ENCODE measurements around the gene TTC32.
"Not testable (repeated sequence)": the region's sequence is repeated elsewhere in the genome, so short reads cannot be mapped to it uniquely, and the experiment has no call there.

The TTC32 gene

DNA sequence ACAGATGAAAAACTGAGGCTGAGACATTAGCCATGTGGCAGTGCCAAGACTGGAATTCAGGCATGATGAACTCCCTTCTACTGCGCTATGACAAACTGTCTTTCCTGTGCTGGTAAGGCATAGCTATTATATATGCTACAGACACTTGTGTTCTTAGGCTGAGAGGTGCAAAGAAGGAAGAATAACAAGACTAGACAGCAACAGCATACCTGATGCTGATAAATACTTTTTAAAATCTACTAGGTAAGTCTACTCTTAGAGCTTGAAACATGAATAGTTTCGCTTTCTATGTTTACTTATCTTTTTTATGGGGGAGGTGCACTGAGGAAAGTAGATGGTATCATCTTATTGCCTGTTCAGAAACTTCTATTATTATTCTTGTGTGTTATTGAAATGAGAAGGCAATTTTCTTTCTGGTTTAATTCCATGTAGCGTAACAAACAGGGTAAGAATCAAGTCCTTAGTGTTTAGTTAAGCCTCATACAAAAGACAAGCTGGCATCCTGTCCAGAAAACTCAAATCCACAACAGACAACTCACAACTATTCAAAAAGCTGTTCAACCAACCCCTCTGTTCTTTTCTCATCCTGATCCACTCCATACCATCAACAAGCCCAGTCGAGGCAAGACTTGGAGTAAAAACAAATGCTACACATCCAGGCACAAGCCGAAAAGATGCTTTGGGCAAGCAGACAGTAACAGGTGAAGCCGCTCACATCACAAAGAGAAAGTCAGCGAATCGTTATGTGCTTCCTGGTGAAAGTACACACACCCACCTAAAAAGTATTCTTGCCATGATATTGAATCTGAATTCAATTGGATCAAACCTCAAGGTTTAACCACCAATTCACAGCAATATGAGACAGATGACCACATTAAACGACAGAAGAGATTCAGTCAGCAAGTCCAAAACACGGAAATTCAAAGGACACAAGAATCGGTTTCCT lies 1.5 kb downstream of the TTC32 start:
- no peak for DNase-seq (ENCODE audit: low read depth in 2 of 2)

DNA sequence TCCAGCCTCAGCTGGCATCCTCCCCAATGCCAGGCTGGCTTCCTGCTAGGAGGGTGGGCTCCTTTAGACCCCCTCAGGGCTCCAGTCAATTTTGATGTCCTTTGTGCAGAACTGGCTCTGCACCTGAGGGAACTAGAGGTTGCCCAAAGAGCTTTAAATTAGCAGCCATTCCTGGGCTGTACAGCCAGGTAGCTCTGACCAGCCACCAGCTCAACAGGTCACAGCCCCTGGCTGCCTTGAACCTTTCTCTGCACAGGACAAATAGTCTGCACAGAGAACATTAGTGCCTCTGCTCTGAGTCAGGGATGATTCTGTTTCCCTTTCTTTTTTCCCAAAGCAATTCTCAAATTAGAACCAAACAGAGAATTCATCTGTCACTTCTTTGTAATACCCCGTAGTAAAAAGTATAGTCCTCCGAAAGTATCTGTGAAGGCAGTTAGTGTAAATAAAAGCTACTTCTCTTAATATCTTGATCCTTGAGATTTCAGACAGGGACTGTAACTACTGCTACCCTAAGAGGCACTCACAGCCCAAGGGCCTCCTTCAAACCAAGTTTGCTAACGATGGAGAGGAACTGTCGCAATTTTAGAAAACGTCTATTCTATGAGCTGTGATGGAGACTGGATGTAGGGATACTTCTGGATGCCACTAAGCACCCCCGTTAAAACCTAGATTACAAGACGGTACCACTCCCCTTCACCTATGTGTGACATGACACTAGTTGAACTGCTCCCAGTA lies 3.0 kb downstream of the TTC32 start:
- DNase-seq (ENCODE audit: low read depth in 2 of 2) = no peak

DNA sequence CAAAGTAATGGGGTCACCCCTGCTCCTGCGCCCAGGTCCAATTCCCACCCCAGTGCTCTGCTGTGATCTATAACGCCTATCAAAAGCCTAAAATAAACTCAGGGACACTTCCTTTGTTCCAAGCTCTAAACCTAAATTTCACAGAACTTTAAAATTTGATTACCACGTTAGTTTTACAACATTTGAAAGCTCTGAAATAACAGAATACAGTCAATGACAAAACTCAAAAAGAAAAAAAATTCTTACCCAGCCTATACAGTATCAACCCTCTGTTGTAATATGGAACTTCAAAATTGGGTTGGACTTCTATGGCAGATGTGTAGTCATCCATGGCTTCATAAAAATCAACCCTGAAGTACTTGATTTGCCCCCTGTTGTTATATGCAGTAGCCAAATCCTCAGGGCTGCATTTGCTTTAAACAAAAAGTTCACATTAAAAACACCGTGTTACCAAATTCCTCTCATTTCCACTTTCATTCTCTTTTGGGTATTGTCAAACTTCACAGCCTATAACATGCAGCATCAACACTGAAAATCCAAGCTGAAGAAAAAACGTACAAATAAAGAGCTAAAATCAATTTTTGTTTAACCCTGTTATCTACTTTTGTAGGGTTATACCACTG lies 4.0 kb downstream of the TTC32 start:
- DNase-seq (ENCODE audit: low read depth in 2 of 2) = no peak

DNA sequence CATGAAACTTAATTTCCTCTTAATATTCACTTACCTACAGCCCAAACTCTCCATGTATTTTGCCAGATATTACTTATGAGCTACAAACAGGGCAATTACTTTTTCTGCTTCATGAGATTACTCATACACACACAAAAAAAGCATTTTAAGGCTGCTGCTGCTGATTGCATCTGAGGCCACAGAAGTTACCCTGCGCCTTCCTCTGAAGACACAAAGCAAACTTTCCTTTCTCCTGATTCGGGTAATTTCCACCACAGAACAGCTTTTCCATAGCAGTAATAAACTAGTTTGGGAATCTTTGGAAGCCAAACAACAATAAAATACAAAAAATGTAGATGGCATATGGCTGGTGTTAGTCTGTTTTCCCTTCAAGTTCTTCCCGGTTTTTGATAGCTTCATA lies 6.2 kb downstream of the TTC32 start:
- no peak for DNase-seq (ENCODE audit: low read depth in 2 of 2)

DNA sequence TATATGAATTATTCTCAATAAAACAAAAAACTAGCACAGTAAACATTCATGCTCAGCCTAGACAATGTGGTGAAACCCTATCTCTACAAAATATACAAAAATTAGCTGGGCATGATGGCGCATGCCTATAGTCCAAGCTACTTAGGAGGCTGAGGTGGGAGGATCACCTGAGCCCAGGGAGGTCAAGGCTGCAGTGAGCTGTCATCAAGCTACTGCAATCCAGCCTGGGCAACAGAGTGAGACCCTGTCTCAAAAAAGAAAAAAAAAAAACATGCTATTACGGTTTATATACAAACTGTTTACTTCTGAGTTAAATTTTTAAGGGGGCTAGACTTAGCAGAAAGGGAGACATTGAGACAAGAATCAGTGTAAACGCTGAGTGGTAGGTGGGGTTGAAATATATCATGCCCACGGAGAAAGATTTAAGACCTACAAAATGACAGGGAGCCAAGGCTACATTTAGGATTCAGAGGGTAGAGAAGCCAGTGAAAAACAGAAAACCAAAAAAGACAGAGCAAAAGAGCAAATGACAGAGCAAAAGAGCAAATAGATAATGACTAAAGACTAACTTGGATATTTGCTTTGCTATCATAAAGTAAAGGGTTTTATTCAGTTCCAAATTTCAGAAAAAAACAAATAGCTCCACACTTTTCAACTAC lies 7.5 kb downstream of the TTC32 start:
- no peak for DNase-seq (ENCODE audit: low read depth in 2 of 2)

DNA sequence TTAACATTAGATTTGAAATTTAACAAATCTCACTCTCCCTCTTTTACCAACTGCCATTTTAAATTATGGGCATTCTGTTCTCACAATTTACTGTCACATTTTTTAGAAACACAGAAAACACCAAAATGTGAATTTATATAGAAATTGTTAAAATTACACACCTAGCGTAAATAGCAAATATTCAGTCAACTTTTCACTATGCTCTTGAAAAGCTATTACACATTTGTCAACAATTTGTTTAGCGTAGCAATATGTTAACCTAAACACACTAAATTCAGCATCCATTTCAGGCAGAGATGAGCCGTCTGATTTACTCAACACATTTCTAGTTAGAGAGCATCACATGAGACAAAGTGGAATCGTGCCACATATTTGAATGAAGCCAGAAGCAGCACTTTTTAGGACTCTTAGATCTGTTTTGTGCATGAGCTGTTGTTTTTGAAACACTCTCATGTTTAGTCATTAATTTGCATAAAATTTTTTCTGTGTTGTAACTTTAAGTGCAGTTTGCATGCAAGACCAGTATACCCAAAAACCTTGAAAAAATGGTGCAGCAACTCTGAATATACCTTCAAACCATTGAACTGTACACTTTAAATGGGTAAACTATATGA lies 8.2 kb downstream of the TTC32 start:
- DNase-seq (ENCODE audit: low read depth in 2 of 2) = no peak

DNA sequence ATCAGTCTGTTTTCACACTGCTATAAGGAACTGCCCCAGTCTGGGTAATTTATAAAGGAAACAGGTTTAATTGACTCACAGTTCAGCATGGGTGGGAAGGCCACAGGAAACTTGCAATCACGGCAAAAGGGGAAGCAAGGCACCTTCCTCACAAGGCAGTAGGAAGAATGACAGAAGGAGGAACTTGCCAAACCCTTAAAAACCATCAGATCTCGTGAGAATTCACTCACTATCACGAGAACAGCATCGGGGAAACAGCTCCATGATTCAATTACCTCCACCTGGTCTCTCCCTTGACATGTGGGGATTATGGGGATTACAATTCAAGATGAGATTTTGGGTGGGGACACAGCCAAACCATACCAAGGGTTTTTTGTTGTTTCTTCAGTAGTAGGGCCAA lies 9.8 kb downstream of the TTC32 start:
- DNase-seq (ENCODE audit: low read depth in 2 of 2) = not testable (repeated sequence)

DNA sequence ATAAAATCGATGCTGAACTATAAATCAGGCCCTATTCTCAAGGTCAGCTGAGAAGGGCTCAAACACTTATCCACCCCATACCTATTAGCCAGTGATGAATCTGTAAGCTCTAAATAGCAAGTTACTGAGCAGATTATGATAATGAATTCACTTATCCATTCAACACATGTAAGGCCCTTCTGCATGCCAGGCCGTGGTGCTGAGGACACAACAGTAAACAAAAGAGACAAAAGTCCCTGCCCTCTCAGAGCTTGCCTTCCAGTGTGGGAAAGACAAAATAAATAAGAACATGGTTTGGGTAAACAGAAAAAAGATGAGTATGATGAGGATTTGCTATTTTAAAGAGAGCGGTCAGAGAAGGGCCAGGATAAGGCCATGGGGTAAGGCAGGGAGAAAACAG lies 11.7 kb downstream of the TTC32 start:
- DNase-seq (ENCODE audit: low read depth in 2 of 2) = no peak

DNA sequence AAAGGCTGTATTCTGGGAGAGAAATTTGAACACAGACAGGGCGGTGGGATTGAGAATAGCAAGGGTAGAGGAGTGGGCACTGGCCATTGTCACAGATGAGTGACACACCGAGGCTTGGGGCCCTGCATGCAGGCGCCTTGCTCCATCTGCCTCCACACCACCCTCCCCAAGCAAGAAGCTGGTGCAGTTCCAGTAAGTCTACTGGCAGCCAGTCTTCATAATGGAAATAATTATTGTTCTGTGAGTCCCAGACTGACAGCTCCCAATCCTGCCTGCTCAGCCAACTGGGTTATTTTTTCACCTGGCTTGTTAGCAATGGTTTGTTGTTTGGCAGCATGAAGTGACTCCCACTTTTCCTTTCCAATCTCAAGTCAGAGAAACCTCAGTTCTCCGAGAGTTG lies 13.0 kb downstream of the TTC32 start:
- no peak for DNase-seq (ENCODE audit: low read depth in 2 of 2)

DNA sequence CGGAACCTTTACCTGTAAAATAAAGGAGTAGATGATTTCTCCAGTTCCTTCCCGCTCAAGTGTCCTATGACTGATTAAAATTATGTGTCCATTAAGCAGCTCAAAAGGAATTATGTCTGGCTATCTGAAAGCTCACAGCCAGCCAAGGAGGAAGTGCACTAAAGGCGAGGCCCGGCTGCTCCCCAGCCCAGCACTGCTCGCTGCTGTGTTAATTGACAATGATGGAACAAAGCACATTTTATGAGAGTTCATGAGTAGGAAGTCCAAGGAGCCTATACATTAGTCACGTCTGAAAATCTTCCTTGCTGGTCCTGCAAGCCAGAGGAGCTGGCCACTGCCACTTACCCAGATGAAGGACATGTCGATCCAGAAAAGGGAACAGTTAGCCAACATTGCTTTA lies 14.3 kb downstream of the TTC32 start:
- DNase-seq (ENCODE audit: low read depth in 2 of 2) = no peak

DNA sequence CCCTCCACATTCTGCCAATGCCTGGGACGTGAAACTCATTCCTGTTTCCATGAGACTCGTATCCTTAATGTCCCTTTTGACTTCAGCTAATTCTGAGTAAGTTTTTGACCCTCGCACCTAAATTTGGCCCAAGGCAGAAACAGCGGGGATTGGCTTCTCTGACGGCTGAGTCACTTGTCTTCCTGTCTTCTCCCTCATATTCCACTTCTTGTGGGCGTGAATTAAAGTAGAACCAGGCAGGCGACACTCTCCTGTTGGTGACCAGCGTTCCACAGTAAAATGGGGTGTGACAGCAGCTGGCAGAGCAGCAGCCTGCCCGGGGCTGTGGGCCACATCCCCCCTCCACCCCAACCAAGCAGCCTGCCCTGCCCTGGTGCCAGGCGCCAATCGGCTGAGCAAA lies 15.5 kb downstream of the TTC32 start:
- no peak for DNase-seq (ENCODE audit: low read depth in 2 of 2)

DNA sequence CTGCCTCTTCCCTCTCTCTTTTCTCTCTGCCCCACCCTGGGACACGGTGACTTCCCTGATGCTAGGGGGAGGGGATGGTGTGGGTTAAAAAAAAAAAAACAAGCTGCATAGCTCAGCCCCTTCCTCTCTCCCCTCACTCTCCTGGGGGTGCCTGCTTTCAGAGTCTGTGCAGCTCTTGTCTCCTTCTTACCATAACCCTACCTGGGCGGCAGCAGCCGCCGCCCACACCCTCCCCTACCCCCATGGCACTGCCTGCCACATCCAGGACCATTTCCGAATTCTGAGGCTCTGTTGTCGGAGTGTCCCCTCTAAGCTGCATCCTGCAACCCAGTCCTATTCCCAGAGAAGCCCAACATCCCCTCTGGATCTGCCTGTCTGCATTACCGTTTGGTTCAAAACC lies 16.0 kb downstream of the TTC32 start:
- no peak for DNase-seq (ENCODE audit: low read depth in 2 of 2)

DNA sequence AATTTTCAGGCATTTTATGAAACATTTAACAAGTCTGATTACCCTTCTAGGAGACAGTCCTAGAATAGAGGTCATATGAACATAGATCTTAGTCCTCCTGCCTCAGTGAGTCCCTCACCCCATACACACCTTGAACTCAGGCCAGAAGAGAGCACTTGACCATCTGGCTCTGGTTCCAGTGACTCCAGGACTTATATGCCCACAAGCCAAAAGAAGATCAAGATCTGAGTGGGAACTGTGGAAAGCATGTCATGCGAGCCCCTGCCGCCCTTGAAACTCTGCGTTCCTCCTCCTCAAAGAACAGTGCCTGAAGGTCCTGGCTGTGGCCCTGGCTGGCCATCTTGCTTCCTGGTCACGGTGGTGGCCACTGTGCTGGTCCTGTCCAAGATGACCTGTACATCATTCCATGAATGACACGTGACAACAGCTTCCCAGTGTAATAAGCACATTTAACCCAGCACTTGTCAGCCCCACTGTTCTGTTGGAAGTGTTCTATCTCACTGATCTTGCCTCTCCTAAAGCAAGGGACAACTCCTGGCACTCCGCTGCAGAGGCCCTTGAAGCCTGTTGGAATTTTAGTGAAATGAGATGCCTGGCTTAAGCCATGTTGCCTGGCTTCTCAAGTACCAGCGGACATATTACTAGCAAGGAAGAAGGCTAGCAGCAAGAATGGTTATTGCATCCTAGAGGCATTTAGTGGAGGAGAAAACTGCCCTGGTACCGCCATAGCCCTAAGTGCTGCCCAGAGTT lies 17.6 kb downstream of the TTC32 start:
- DNase-seq (ENCODE audit: low read depth in 2 of 2) = no peak

DNA sequence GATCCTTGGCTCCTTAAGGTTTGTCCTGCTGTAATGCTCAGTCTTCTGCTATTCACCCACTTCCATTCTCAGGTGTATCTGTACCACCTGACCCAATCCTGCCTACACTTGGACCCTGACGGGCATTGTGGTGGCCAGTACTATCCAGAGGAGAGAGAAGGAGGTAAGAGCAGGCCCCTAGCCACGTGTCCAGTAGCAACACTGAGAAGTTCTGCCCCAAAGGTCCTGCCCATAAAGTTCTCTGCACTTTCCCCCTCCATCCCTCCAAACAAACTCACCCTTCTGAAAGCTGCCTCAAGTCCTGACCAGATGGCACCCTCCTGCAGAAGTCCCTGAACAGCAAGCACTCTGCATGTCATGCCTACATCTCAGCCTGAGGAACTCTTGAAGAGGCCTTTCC lies 18.3 kb downstream of the TTC32 start:
- DNase-seq (ENCODE audit: low read depth in 2 of 2) = no peak

DNA sequence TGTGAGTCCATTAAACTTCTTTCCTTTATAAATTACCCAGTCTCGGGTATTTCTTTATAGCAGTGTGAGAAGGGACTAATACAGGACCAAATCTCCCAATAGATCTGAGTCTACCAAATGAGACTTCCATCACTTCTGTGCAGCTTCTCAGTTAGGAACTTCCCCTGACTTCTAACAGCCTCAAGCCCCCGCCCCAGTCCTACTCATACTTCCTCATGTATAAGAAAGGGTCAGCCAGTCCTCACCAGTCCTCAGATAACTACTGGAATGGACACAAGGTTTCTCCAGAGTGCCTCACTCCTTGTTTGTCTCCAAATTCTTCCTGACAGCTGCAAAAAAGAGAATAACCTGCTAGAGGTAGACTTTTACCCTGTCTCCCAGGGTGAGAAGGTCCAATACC lies 19.5 kb downstream of the TTC32 start:
- DNase-seq (ENCODE audit: low read depth in 2 of 2) = no peak

DNA sequence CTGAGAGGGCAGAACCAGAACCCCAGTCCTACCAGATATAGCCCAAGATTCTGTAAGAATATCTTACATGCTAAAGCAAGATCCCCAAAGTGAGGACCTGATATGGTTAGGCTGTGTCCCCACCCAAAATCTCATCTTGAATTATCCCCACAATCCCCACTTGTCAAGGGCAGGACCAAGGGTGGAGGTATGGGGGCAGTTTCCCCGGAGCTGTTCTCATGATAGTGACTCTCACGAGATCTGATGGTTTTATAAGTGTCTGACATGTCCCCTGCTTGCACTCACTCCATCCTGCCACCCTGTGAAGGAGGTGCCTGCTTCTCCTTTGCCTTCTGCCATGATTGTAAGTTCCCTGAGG lies 19.9 kb downstream of the TTC32 start:
- no peak for DNase-seq (ENCODE audit: low read depth in 2 of 2)

DNA sequence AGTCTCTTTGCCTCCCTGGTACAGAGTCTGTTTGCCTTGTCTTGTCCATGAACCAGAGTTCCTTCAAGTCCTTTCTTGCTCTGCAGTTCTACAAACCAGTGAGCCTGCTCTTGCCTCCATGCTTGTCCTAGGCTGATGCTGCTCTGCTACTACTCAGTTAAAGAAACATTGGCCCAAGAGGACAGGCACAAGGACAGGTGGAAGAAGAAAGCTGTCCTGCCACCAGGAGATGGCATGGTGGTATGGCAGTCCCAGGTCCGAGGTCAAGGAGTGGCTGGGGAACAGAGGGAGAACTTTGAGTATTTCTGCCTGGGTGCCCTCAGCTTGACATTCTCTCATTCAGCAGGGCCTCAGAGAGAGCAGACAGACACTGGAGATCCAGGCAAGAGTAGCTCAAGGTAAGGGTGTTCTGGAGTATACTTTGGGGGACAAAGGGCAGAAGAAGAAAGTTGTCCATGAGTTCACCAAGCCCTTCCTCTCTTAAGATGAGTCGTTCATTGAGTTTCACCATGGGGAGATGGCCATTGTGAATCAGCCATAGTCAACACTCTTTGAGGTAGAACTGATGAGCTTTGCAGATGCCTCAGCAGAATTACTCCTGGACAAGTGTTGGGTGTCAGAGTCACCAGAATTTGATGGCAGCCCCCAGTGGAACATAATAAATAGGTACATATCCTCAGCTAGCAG lies 20.4 kb downstream of the TTC32 start:
- DNase-seq (ENCODE audit: low read depth in 2 of 2) = no peak

DNA sequence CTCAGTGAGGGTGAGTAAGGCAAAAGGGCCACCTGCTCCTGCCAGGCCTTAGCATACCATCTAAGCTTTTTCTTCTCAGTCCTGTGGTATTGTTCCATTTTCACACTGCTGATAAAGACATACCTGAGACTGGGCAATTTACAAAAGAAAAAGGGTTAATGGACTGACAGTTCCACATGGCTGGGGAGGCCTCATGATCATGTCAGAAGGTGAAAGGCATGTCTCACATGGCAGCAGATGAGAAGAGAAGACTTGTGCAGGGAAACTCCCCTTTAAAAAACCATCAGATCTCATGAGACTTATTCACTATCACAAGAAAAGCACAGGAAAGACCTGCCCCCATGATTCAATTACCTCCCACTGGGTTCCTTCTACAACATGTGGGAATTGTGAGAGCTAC lies 21.6 kb downstream of the TTC32 start:
- DNase-seq (ENCODE audit: low read depth in 2 of 2) = not testable (repeated sequence)

DNA sequence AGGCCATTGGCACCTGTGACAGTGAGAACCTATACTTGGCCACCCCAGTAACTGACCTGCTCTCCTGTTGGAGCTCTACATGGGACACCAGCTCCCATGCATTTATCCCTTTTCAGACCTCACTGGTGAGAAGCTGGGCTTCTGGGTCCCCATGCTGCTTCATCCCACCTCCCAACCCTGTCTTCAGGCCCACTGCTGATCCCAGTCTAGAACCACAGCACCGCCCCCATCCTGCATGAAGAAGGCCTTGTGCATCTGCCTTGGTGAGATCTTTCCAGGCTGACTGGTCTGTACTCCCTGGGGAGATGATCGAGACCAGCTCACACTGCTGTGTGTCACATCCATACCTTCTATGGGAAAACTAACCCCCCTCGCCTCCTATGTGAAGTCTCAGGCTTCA lies 22.7 kb downstream of the TTC32 start:
- DNase-seq (ENCODE audit: low read depth in 2 of 2) = no peak

DNA sequence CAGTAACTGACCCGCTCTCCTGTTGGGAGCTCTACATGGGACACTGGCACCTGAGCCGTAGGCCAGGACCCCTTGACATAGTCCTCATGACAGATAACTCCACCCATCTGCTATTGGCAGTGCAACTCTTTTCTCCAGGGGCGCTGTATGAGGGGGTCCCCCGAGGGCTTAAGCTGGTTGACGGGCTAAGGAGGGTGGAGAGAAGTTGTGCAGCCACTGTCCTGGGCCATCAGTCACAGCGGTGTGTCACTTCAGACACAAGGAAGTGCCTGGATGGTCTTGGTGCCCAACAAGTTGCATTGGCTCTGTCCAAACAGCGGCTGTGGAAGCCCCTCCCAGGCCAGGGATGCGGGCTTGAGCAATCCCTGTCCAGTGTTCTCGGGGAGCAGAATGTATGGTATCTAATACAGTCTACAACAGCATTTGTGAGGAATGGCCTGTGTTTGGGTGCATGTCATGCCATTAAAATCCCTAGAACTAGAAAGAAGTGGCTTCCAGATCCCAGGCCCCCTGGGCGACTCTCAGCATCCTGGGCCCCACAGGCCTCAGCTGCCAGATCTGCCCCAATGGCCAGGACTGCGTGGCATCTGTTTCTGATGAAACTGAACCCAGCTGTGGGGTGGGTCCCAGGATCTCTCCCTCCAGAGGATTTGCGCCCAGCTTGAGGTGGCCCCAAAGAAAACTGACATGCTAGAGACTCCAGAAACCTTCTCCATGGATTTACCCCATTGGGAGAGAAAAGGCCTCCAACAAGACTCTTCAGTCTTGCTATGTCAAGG lies 23.3 kb downstream of the TTC32 start:
- no peak for DNase-seq (ENCODE audit: low read depth in 2 of 2)
